RPMI7951 (cell line): ENCODE results near the gene SBK1. TPM values are rescaled to one million over a fixed set of nuclear protein-coding genes. Genes with fewer than 3 reads are reported as not detected.
"Not testable (repeated sequence)": the region's sequence is repeated elsewhere in the genome, so short reads cannot be mapped to it uniquely, and the experiment has no call there.

Source experiments
- DNase-seq: peaks from one replicate; pipeline ENCODE4 v3.0.0-alpha.2; 2012; ENCODE audit warnings: low read depth
- total RNA-seq: library from RNA; depleted of rRNA; stranded (reverse); fragments of >200 nt; shearing (Covaris generic); gene quantifications from 2 replicates; pipeline ENCODE4 v1.2.3, GENCODE V29; 2014; rRNA removed

The SBK1 gene
- total RNA-seq, 1 experiment from 2014 or later, result not detected

GRCh38 chr16:28335678-28336077, 43.4 kb downstream of the SBK1 start:
- DNase-seq, result not testable (repeated sequence)

DNA sequence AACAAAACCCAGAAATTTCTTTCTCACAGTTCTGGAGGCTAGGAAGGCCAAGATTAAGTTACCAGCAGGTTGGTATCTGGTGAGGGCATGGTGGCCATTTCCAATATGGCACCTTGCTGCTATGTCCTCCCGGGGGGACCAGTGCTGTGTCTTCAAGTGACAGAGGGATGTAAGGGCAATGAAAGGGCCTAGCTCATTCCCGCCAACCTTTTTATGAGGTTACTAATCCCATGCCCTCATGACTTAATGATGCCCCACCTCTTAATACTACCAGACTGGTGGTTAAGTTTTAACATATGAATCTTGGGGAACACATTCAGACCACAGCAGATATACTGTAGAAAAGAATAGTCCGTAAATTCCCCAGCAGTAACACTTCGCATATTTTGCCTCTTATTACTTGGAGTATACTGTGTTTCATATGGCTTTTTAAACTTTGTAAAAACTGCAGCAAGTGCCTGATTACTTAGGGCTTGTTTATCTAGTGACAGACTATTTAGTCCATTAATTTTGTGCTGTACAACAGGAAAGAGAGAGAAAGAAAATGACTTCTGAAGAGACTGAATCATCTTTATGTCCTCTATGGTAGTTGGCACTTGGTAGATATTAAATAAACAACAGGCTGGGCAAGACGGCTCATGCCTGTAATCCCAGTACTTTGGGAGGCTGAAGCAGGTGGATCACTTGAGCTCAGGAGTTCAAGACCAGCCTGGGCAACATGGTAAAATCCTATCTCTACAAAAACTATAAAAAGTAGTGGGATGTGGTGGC, 44.8 kb downstream of the SBK1 start:
- not testable (repeated sequence) for DNase-seq

DNA sequence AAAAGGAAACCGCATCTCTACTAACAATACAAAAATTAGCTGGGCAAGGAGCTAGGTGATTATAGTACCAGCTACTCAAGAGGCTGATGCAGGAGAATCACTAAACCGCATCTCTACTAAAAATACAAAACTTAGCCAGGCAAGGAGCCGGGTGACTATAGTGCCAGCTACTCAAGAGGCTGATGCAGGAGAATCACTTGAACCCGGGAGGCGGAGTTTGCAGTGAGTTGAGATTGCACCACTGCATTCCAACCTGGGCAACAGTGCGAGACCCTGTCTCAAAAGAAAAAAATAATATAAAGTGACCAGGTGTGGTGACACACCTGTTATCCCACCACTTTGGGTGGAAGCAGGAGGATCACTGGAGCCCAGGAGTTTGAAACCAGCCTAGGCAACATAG, 45.9 kb downstream of the SBK1 start:
- DNase-seq, result not testable (repeated sequence)

DNA sequence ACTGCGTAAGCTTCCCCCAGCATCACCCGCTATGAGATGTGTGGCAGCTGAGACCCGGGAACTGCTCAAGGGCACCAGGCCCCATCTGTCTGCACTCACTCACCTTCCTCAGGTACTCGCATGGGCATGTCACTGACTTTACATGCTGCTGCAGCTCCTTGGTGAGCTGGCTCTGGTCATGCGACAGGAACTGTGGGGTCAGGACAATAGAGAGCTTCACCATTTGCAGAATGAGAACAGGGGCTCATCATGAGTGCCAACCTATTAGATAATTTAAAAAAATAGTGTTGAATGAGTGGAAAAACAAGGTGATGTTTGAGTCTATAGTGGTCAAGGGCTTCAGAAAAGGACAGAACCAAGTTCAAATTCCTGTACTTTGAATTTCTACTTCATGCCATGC, 70.3 kb downstream of the SBK1 start:
- DNase-seq, result not testable (repeated sequence)

DNA sequence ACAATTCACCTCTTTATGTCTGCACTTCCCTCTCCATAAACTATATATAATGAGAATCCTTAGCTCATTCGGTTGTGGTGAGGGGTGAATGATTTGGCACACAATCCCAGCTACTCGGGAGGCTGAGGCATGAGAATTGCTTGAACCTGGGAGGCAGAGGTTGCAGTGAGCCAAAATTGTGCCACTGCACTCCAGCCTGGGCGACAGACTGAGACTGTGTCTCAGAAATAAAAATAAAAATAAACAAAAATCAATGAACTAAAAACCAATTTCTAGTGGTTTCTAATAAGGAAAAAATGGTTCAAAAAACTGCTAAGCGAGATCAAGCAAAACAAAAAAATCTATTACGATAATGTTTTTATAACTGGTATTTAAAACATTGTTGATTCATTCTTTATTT, 71.1 kb downstream of the SBK1 start, which contains the start of gene NPIPB6:
Gene NPIPB6, minus strand, starts transcription at position 101 of the 400 bp plus-strand sequence. CDS start 686 bp downstream, outside the sequence.
- not testable (repeated sequence) for DNase-seq

DNA sequence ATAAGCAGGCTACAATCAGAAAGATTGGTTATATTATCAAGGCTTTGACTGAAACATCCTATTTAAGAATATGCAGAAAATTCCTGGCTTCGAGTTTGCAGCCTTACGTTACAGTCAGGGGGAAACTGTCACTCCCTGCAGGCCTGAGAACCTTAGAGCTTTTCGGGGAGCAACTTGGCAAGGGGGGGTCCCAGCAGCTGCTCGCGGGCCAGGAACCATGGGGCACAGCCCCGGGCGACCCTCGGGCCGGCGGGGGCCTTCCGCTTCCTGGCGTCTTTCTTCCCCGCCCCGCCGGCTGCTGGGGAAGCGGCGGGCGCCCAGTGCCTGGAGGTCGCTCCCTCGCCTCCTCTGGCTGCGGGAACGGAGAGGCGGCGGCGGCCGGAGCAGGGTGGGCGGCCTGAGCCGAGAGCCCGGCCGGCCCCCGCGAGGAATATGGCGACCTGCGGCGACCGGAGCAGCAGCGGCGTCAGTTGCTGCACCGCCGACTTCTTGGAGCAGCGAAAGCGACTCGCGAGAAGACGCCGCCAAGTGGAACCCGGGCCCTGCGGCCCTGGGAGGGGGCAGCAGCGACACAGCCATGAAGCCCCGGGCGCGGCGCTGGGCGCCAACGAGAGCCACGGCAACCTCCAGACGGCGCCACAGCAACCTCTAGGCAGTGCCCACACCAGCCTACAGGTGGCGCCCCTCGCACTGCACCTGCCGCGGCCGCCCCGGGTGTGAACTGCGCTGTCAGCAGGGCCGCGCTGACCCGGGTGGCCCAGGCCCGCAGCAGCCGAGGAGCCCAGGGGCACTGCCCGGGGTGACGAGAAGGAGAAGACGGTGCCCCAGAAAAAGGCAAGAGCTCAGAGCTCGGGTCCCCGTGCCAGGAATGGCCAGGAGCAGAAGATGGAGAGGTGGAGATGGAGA, 72.2 kb downstream of the SBK1 start:
- DNase-seq, result not testable (repeated sequence)

GRCh38 chr16:28367926-28368325, 75.6 kb downstream of the SBK1 start:
- not testable (repeated sequence) for DNase-seq

Other genes with a start within 250 kb of the SBK1 start
- gene GSG1L, start 228.8 kb upstream of the SBK1 start, total RNA-seq, result not detected in 2 replicates
- gene XPO6, start 80.6 kb upstream of the SBK1 start, total RNA-seq, result 55.4 and 67.3 TPM in 2 replicates
- gene NPIPB6, start 71.0 kb downstream of the SBK1 start, total RNA-seq, result 0.24 and 0.29 TPM in 2 replicates
- gene EIF3CL, start 111.3 kb downstream of the SBK1 start, total RNA-seq, result 42.2 and 50.8 TPM in 2 replicates
- not detected in 2 replicates for gene NPIPB7, start 179.8 kb downstream of the SBK1 start, total RNA-seq
- gene CLN3, start 199.5 kb downstream of the SBK1 start, total RNA-seq, result 11.8 and 16.0 TPM in 2 replicates
- not detected in 2 replicates for gene APOBR, start 202.1 kb downstream of the SBK1 start, total RNA-seq
- not detected in 2 replicates for gene IL27, start 214.3 kb downstream of the SBK1 start, total RNA-seq
- gene NUPR1, start 246.4 kb downstream of the SBK1 start, total RNA-seq, result 5.8 and 10.9 TPM in 2 replicates